DND-41 (cell line): ENCODE results near the gene SORL1-AS1.

Source experiments
- ATAC-seq: fragments of 200-7000 bp; cut with Tn5 transposase; 3 replicates; pipeline ENCODE4 v1.9.1; 2021; ENCODE audit warnings: low read depth; ENCODE audit not compliant: insufficient read depth
- DNase-seq: peaks from one replicate; pipeline ENCODE4 v3.0.0-alpha.2; 2020
- H2AFZ ChIP-seq: 2 replicates; pipeline ENCODE4 v1.6.0; 2012; ENCODE audit warnings: low read depth, low read length
- H3K27ac ChIP-seq: 2 replicates; pipeline ENCODE4 v1.5.1; 2012; ENCODE audit warnings: low read length, inconsistent platforms
- H3K27me3 ChIP-seq: fragments of 200-600 bp; sonication (generic); 2 replicates; pipeline ENCODE4 v1.6.0; 2012; ENCODE audit warnings: low read length, mild to moderate bottlenecking, inconsistent platforms; ENCODE audit not compliant: insufficient read depth, poor library complexity
- H3K36me3 ChIP-seq: 2 replicates; pipeline ENCODE4 v1.5.1; 2012; ENCODE audit warnings: low read length, inconsistent platforms; ENCODE audit not compliant: insufficient read depth
- H3K4me1 ChIP-seq: 2 replicates; pipeline ENCODE4 v1.5.1; 2012; ENCODE audit warnings: mild to moderate bottlenecking, low read length; ENCODE audit not compliant: insufficient read depth
- H3K4me2 ChIP-seq: 2 replicates; pipeline ENCODE4 v1.6.0; 2012; ENCODE audit warnings: mild to moderate bottlenecking, moderate library complexity, low read length, inconsistent platforms; ENCODE audit not compliant: insufficient read depth
- H3K4me3 ChIP-seq, 2 experiments: fragments of 200-600 bp in 1 of 2; shearing (Covaris generic) in 1 of 2; 2 replicates each; pipeline ENCODE4 v1.5.1; 2012 to 2016; ENCODE audit warnings: inconsistent platforms in 2 of 2, low read length in 2 of 2, mild to moderate bottlenecking in 2 of 2, low read depth in 1 of 2, moderate library complexity in 1 of 2
- H3K79me2 ChIP-seq: 2 replicates; pipeline ENCODE4 v1.6.0; 2012; ENCODE audit warnings: low read length, inconsistent platforms; ENCODE audit not compliant: insufficient read depth
- H3K9ac ChIP-seq: 2 replicates; pipeline ENCODE4 v1.6.0; 2012; ENCODE audit warnings: low read depth, mild to moderate bottlenecking, inconsistent platforms, low read length, moderate library complexity
- H3K9me3 ChIP-seq: 2 replicates; pipeline ENCODE4 v1.5.1; 2012; ENCODE audit warnings: low read length, moderate library complexity, mild to moderate bottlenecking, inconsistent platforms; ENCODE audit not compliant: insufficient read depth, severe bottlenecking
- H4K20me1 ChIP-seq: 2 replicates; pipeline ENCODE4 v1.6.0; 2012; ENCODE audit warnings: low read length; ENCODE audit not compliant: insufficient read depth
- EZH2 ChIP-seq: IDR thresholded peaks from 3 replicates; pipeline ENCODE4 v1.6.1; 2012; ENCODE audit warnings: borderline replicate concordance, low read depth, mild to moderate bottlenecking, moderate library complexity, low read length, inconsistent platforms; ENCODE audit not compliant: severe bottlenecking
- TF ChIP-seq, protein P1 (sequence below): IDR thresholded peaks from 2 replicates; pipeline ENCODE4 v1.5.1; 2012; ENCODE audit warnings: borderline replicate concordance, low read length, moderate library complexity, mild to moderate bottlenecking; ENCODE audit not compliant: poor library complexity, severe bottlenecking; ENCODE audit errors: extremely low read depth

The SORL1-AS1 gene

DNA sequence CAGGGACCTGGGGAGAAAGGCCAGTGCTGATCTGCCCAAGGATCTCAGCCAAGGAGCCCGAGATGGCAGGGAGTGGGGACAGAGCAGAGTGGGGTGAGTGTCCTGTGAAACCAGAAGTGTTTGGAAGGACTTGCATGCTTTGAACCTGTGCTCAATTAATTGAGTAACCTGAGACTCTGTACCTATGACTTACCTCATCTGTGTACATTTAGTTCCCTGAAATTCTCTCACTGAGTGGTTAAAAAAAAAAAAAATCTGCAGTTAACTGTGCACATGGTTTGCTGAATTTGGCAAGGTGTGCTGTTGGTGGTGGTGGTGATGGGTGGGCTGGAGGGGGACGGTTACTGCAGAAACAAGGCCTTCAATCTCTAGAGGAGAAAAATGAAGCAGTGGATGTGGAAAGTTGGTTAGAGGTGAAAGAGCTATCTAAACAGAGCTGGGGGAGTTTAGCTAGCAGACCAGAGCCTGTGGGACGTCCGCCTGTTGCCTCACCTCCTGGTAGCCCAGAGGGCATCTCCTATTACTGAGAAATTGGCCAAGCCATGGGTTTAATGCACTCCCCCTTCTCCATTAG, 8.3 kb upstream of the SORL1-AS1 start:
- peaks cover 14% of the 10 kb centered on the region for H3K4me1 ChIP-seq
- ATAC-seq (no peak), DNase-seq (no peak)
- H3K9ac ChIP-seq = no peak overlapping the region
- H3K27ac ChIP-seq = no peak overlapping the region
- H3K9me3 ChIP-seq = no peaks in the 10 kb centered on the region
- no peaks in the 10 kb centered on the region; the same call in 1 of the 2 replicates for H3K36me3 ChIP-seq
- H3K4me3 ChIP-seq = no peak overlapping the region
- H3K79me2 ChIP-seq = peaks cover 94% of the 10 kb centered on the region
- no peak overlapping the region for H2AFZ ChIP-seq
- no peaks in the 10 kb centered on the region for H3K27me3 ChIP-seq
- TF ChIP-seq EZH2 = no peak
- TF ChIP-seq, protein P1, sequence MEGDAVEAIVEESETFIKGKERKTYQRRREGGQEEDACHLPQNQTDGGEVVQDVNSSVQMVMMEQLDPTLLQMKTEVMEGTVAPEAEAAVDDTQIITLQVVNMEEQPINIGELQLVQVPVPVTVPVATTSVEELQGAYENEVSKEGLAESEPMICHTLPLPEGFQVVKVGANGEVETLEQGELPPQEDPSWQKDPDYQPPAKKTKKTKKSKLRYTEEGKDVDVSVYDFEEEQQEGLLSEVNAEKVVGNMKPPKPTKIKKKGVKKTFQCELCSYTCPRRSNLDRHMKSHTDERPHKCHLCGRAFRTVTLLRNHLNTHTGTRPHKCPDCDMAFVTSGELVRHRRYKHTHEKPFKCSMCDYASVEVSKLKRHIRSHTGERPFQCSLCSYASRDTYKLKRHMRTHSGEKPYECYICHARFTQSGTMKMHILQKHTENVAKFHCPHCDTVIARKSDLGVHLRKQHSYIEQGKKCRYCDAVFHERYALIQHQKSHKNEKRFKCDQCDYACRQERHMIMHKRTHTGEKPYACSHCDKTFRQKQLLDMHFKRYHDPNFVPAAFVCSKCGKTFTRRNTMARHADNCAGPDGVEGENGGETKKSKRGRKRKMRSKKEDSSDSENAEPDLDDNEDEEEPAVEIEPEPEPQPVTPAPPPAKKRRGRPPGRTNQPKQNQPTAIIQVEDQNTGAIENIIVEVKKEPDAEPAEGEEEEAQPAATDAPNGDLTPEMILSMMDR = no peak
- H4K20me1 ChIP-seq = peaks cover 13% of the 10 kb centered on the region
- H3K4me2 ChIP-seq = no peak overlapping the region

- TF ChIP-seq EZH2 = no peak
- TF ChIP-seq, protein P1 = no peak
- no peak overlapping the region for H2AFZ ChIP-seq
- H3K4me2 ChIP-seq = no peak overlapping the region
- H3K9ac ChIP-seq = no peak overlapping the region
- H4K20me1 ChIP-seq = peaks cover 10% of the 10 kb centered on the region; the same call in 1 of the 2 replicates
- peaks cover 18% of the 10 kb centered on the region for H3K4me1 ChIP-seq
- no peaks in the 10 kb centered on the region for H3K27me3 ChIP-seq
- ATAC-seq (no peak), DNase-seq (no peak)
- H3K36me3 ChIP-seq = no peaks in the 10 kb centered on the region; the same call in 1 of the 2 replicates
- H3K4me3 ChIP-seq = no peak overlapping the region
- H3K79me2 ChIP-seq = peaks cover 95% of the 10 kb centered on the region
- H3K27ac ChIP-seq = no peak overlapping the region
- no peaks in the 10 kb centered on the region for H3K9me3 ChIP-seq
Observed at GRCh38 chr11:121459413-121460017, 6.7 kb upstream of the SORL1-AS1 start.

- Histone ChIP-seq H3K9me3 (no peaks in the 10 kb centered on the region), H3K4me3 (no peak overlapping the region), H3K27me3 (no peaks in the 10 kb centered on the region), H3K36me3 (no peaks in the 10 kb centered on the region; the same call in 1 of the 2 replicates), H3K27ac (no peak overlapping the region), H3K4me2 (no peak overlapping the region), H4K20me1 (peaks cover 8% of the 10 kb centered on the region; the same call in 1 of the 2 replicates), H3K4me1 (peaks cover 24% of the 10 kb centered on the region), H2AFZ (no peak overlapping the region), H3K79me2 (peaks cover 95% of the 10 kb centered on the region), H3K9ac (no peak overlapping the region)
- ATAC-seq = no peak
- TF ChIP-seq, protein P1 = no peak
- TF ChIP-seq EZH2 = no peak
- no peak for DNase-seq
Observed at GRCh38 chr11:121458551-121458950, 5.8 kb upstream of the SORL1-AS1 start.
